Coronary artery (tissue), 2 donors: ENCODE results near the gene HMG20A.

Experiments used
- DNase-seq: peaks from one replicate; pipeline ENCODE4 v3.0.0-alpha.2; 2017; ENCODE audit warnings: low spot score
- H3K27ac ChIP-seq, 2 donors: fragments of 200-600 bp; sonication (generic); one replicate each; pipeline ENCODE4 v1.5.1; 2016 to 2019
- H3K4me3 ChIP-seq: fragments of 200-600 bp; sonication (generic); 2 replicates; pipeline ENCODE4 v1.5.1; 2016; ENCODE audit warnings: mild to moderate bottlenecking, moderate library complexity
- TF ChIP-seq, protein P1 (sequence below): fragments of 200-600 bp; sonication (generic); IDR thresholded peaks from one replicate; pipeline ENCODE4 v1.5.1; 2019; ENCODE audit warnings: antibody characterized with exemption

HMG20A gene

DNA sequence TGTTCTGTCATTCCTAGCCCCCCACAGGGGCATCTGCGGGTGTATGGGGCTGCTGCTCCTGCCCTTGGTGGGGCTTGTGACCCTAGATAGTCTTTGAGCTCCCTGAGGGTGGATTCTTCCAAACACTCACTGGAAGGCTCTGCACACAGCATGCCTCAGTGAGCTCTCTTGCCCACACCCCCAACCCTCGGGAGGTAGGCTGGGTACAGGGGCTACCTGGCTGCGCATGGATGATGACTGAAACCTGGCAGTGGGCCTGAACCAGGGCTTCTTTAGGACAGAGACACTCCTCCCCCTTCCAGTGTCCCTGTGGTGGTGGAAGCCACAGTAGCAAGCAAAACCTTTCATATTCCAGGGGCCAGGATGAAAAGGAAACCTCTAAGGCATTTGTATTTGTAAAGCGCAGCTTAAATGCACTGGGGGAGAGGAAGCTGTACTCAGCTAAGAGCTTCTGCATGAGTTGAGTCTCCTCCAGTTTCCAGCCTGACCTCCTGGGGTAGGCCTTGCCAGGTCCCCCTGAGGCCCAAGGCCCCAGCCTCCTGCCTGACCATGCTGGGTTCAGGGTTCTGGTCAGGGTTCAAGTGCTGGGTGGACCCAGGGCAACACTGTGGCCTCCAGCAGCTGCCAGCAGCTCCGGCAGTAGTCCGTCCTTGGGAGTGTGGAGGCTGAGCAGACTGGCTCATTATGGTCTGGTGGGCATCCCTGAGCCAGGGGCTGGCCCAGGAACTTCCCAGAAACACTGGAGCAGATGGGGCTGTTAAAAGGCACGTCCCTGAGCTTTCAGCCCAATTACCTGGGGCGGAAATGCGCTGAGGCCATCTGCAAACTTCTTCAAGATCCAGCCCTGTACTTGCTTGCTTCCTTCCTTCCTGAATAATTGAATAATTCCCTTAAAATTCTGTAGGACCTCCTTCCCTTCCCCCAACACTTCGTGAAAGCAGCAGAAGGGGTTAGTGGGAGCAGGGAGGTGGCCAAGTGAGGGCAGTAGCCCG is 89.7 kb downstream of the HMG20A start:
- no peak for DNase-seq
- TF ChIP-seq, protein P1, sequence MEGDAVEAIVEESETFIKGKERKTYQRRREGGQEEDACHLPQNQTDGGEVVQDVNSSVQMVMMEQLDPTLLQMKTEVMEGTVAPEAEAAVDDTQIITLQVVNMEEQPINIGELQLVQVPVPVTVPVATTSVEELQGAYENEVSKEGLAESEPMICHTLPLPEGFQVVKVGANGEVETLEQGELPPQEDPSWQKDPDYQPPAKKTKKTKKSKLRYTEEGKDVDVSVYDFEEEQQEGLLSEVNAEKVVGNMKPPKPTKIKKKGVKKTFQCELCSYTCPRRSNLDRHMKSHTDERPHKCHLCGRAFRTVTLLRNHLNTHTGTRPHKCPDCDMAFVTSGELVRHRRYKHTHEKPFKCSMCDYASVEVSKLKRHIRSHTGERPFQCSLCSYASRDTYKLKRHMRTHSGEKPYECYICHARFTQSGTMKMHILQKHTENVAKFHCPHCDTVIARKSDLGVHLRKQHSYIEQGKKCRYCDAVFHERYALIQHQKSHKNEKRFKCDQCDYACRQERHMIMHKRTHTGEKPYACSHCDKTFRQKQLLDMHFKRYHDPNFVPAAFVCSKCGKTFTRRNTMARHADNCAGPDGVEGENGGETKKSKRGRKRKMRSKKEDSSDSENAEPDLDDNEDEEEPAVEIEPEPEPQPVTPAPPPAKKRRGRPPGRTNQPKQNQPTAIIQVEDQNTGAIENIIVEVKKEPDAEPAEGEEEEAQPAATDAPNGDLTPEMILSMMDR: no peak
- Histone ChIP-seq H3K4me3 (no peak overlapping the region), H3K27ac (peak overlapping the region in 1 of 2 donors; percentile 22)

DNA sequence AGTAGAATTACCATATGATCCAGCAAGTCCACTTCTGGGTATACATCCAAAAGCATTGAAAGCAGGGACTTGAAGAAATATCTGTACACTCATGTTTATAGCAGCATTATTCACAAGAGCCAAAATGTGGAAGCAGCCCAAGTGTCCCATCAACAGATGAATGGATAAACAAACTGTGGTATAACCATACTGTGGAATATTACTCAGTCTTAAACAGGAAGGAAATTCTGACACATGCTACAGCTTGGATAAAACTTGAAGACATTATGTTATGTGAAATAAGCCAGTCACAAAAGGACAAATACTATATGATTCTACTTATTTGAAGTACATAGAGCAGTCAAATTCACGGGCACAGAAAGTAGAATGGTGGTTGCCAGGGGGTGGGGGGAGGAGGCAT is 91.2 kb downstream of the HMG20A start:
- no peak overlapping the region for H3K4me3 ChIP-seq
- TF ChIP-seq, protein P1: no peak
- DNase-seq: no peak
- H3K27ac ChIP-seq: no peak overlapping the region

DNA sequence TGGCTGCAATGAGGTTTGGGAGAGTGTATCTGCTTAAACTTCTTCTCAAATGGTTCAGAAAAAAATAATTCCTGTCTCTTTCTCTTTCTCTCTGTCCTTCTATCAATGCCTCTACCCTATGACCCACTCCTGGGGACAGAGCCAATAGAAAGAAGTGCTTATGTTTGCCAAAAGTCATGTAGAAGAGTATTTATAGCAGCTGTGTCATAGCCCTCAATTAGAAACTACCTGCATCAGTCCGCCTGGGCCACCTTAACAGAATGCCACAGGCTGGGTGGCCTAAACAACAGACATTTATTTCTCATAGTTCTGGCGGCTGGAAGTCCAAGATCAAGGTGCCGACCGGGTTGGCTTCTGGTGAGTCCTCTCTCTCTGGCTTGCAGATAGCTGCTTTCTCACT is 92.5 kb downstream of the HMG20A start:
- DNase-seq: no peak
- TF ChIP-seq, protein P1: no peak
- H3K27ac ChIP-seq: no peak overlapping the region
- no peak overlapping the region for H3K4me3 ChIP-seq

DNA sequence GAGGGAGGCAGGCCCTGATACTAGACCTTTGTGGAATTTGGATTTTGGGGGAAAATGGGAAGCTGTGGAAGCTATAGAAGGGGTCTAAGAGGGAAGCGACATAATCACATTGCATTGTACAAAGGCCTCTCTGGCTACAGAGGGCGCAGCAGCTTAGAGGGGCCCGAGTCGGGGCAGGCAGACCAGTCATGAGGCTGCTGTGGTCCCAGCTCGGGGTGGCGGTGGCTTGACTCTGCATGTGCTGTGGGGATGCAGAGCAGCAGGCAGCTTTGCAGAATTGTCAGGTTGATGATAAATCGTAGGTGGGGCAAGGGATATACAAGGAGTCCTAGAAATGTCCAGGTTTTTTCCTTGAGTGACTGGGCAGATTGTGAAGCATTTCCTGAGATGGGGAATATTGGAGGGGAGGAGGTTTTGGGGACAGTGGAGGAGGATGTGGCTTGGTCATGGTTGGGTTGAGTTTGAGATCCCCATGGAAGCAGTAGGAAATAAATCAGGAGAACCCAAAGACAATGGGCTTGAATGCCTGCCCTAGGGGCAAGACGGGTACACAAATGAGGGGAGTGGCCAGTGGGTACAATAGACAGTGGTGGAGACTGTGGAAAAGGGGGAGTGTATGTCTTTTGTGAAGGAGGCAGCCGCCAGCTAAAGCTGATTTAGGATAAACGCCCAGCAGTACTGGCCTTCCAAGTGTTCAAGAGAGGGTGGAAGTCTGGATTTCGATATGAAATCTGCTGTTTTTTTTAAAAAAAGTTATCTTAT is 94.1 kb downstream of the HMG20A start:
- Histone ChIP-seq H3K4me3 (no peak overlapping the region), H3K27ac (no peak overlapping the region)
- TF ChIP-seq, protein P1: no peak
- DNase-seq: no peak

DNA sequence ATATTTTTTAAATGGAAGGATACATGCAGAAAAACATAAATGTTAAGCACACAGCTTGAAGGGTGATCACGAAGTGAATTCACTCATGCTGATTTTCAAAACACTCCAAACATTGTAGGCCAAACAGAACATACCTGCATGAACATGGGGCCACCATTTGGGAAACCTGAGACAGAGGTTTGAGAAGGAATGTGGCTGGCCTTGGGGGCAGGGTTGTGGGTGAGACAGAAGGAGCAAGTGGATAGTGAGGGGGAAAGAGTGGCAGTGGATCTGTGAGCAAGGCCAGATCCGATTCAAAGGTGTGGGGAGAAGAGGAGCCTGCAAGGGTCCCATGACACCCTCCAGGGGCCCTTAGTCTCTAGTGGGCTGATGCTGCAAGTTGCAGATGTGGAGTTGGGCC is 94.9 kb downstream of the HMG20A start:
- no peak for DNase-seq
- Histone ChIP-seq H3K27ac (no peak overlapping the region), H3K4me3 (no peak overlapping the region)
- TF ChIP-seq, protein P1: no peak

DNA sequence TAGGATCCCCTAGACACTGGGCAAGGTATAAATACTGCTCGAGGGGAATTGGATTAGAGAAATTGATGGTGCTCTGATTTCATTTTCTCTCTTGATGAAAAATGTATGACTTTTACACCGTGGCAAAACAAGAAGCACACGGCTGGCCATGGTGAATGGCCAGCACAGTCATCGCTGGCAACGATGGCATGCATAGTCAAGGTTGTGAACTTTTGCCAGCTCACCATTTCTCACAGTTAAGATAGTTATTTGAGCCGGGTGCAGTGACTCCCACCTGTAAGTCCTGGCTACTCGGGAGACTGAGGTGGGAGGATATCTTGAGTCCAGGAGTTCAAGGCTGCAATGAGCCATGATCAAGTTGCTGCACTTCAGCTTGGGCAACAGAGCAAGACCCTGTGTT is 95.4 kb downstream of the HMG20A start:
- Histone ChIP-seq H3K27ac (no peak overlapping the region), H3K4me3 (no peak overlapping the region)
- DNase-seq: no peak
- TF ChIP-seq, protein P1: no peak
